NCI-H460 (cell line): Measurements from ENCODE around the gene GPR37. TPM values are rescaled to one million over a fixed set of nuclear protein-coding genes. Genes with fewer than 3 reads are reported as not detected.

Experiments
- DNase-seq: peaks from one replicate; pipeline ENCODE4 v3.0.0-alpha.2; 2016; ENCODE audit warnings: low read depth; ENCODE audit errors: extremely low read depth
- total RNA-seq: library from RNA; depleted of rRNA; stranded (reverse); fragments of >200 nt; shearing (Covaris generic); gene quantifications from 2 replicates; pipeline ENCODE4 v1.2.3, GENCODE V29; 2014

GPR37 gene
- total RNA-seq, 1 experiment from 2014 or later, result 4.4 TPM

DNA sequence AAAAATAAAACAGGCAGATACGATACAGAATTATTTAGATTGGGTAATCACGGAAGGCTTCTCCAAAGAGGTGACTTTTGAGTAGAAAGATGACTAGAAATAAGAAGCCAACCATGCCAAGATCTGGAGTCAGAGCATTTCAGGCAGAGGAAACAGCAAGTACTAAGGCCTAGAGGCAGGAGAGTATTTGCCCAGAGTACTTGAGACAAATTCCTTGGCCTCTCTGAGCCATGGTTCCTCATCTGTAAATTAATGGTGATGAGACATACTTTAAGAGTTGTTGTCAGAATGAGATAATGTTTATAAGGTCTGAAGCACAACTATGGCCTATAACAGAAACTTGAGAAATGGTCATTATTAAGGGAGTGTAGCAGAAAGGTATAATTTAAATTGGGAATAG lies 15.8 kb upstream of the GPR37 start:
- no peak for DNase-seq

- DNase-seq, result no peak
Measured at GRCh38 chr7:124780608-124781007, 15.0 kb upstream of the GPR37 start.

GRCh38 chr7:124780056-124780455 lies 14.5 kb upstream of the GPR37 start:
- DNase-seq, result no peak

- no peak for DNase-seq
Measured at GRCh38 chr7:124779620-124780019, 14.0 kb upstream of the GPR37 start.

GRCh38 chr7:124779194-124779593 lies 13.6 kb upstream of the GPR37 start:
- no peak for DNase-seq

- DNase-seq, result no peak
Measured at GRCh38 chr7:124777268-124777667, 11.7 kb upstream of the GPR37 start.

GRCh38 chr7:124776153-124776552 lies 10.6 kb upstream of the GPR37 start:
- no peak for DNase-seq

GRCh38 chr7:124775422-124775821 lies 9.8 kb upstream of the GPR37 start:
- DNase-seq, result no peak

DNA sequence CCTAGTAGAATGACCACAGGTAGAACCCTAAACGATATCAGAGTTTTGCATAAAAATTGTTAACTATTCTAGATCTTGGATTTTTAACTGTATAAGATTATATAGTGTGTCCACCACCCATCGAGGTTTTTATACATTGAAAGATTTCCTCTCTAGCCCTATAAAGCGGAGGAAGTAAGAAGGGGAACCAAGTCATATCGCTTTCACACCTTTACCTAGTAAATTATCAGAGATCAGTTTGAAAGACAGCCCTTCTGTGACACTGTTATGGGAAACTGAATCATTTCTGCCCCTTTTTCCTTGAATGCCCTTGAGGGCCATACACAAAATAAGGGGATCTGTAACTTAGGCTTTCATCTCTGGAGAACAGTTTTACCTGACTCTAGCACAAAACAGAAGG lies 8.3 kb upstream of the GPR37 start:
- DNase-seq, result no peak

GRCh38 chr7:124773339-124773738 lies 7.7 kb upstream of the GPR37 start:
- DNase-seq, result no peak

GRCh38 chr7:124769136-124769535 lies 3.5 kb upstream of the GPR37 start:
- no peak for DNase-seq

GRCh38 chr7:124768525-124768924 lies 2.9 kb upstream of the GPR37 start:
- DNase-seq, result no peak

DNA sequence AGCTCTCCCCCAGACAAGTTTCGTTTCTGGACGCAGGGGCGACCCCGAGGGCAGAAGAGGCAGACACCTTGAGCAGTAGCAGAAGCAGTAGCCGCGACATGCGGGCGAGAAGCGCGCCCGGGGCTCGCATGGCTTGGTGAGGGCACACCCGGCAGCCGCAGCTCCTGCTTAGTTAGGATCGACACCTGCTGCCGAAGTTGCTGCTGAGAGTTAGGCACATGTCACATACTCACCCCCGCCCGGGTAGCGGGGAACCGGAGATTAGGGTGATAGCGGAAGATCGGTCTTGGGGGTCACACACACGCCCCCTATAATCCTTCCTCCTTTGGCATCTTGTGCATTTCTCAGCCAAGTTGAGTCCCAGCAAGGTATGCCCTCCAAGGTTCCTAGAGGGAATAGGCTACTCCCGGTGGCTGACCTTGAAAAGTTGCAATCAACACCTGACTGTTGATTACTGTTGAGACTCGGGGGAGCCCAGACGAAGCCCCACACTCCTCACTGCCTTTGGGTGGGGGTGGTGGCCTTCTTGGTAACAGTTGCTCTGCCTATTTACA lies 668 bp downstream of the GPR37 start:
- DNase-seq, result no peak

DNA sequence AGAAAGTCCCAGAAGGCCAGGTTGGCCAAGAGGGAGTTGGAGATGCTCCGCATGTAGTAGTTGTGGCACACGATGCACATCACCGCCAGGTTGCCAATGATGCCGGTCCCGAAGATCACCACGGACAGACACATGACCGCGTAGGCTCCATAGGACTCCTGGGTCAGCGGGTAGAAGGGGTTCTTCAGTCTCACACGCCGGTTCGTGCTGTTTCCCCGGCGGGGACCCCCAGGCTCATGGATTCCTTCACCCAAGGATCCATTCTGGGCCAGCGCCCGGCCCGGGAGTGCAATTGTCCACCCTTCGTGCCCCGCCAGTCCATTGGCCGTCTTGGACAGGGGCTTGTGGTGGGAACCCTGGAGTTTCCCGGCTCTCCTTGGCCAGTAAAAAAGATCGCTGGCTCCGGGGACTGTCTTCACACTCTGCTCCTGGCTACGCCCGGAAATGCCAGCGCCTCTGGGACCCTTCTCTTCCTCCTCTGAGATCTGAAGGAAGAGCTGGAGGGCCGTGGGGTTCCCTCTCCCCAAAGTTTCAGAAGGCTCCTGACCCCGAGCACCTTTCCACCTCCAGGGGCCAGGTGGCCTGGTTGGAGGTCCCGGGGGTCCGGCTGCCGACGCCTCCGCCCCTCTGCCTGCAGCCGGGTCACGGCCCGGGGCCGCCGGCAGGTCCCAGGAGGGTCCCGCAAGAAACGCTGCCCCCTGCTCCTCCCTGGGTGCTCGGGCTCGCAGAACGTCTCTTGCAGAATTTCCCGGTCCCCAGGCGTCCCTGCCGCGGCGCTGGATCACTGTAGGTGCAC lies 1.3 kb downstream of the GPR37 start:
- DNase-seq, result no peak

DNA sequence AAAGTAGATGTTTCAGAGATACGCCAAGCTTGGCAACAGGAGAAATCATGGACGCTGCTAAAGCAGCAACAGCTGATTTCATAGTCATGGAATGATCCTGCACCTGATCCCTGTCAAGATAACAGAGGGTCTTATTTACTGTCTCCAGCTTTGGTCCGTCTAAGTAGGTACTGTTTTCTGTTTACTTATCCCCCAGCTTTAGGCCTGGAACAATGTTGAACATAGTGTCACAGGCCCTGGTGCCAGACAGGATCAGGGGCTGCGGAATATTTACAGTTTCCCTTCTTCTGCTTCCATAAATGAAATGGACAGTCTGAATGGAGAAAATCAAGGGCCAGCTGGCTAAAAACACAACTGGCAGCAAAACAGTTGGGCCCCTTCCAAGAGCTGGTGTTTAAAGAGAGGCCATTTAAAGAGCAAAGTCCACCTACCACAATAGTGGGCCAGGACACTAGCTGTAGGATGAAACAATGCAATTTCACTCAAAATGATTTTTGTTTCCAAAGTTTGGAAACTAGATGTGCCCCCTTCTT lies 2.9 kb downstream of the GPR37 start:
- DNase-seq, result no peak

DNA sequence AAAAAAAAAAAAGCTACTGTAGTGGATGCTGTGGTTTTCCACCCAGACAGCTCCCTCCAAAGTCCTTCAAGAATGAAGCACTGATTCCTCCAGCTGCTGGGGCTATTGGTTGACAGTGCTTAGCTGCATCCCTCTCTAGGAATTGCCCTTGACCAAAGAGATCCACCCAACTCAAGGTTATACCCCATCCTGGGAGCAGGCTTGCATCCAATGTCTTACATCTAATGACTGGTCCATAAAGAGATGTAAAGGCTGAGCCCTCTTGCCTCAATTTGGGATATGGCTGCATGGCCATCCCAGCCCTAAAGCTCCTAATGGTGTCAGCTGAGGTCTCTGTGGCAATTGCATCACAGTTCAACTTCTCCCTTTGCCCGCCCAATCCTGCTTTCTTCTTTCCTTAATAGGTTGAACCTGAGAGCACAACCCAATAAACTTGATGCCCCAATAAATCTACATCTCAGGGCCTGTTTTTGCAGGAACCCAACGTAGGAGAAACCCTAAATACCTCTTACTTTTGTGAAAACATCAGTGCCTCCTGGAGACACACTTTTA lies 4.4 kb downstream of the GPR37 start:
- DNase-seq, result no peak

DNA sequence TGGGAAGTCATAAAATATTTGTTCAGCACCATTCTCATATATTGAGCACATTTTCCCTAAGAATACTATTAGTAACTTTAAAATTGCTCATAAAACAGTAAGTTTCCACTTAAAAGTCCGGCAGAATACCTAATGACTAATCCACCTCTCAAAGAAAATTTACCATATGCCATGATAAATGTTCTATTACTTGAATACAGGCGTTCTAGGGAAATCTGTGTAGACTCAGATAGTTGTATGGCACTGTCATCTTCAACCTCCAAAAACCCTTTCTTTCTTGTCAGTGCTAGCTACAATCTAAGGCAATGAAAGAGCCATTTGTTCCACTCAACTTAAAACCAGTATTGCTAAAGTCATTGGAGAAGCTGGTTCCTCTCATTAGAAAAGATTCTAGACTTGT lies 7.3 kb downstream of the GPR37 start:
- DNase-seq, result no peak

DNA sequence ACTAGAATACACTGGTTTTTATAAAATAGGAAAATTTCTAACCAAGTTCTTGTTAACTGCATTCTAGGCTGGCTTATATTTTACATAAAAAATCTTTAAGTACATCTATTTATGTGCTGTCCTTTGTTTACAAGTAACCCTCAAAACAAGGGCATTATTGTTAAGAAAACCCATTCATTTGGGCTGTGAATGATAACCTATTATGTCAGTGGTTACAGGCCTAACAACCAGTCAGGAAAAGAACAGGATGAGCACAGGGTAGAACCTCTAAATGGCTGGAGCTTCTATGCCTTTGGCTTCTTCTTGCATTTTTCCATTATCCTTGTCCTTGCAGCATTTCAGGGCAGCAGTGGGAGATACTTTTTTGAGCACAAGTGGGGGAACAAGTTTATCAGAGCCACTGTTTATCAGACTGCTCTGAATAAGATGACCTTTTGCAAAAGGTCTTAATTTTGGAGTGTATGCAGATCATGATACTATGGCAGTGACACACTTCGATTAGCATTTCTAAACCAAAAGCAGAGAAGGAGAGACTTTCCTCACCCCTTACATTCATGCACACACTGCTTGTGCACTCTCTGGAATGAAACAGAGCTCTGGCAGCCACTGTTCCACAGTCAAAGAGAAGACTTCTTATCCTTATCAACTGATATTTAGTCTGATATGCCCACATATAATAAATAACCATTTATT lies 10.9 kb downstream of the GPR37 start:
- no peak for DNase-seq

DNA sequence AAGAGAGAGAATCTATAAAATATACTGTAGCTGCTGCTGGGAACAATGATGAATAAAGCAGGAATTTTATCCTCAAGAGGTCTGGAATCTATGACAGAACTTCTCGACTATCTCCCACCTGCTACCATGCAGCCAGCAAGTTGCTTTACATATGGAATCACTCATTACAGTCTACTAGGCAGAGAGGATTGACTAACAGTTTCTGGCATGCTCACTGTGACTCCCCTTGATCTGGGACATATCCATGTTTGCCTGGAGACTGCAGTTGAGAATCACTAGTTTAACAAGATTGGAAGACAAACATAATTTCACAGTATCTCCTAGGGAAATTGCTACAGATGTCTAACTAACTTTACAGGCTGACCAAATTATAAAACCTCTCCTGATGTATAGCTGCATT lies 13.3 kb downstream of the GPR37 start:
- DNase-seq, result no peak

GRCh38 chr7:124751027-124751426 lies 14.6 kb downstream of the GPR37 start:
- no peak for DNase-seq

DNA sequence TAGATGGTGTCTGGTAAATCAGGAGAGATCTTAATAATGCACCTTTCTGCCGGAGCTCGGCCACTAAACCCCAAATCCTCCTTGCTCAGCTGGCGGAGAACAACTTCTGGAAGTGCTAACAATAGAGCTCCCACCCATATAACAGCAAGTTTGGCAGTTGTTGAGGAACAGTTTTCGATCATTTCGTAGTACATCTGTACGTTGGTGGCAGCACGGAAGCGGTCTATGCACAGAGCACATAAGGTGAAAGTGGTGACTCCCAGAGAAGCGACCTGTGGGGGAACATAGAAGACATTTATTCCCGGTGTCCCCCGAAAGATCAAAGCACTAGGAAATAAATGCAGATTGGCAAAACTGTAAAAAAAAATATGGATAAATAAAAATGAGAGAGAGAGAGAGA lies 18.5 kb downstream of the GPR37 start:
- no peak for DNase-seq
